ENCODE measurements around the gene CHKB. TPM values are rescaled to one million over a fixed set of nuclear protein-coding genes. Genes with fewer than 3 reads are reported as not detected.

Gene CHKB
- total RNA-seq, 2 donors from 2014 or later = 52.1 to 112 TPM

DNA sequence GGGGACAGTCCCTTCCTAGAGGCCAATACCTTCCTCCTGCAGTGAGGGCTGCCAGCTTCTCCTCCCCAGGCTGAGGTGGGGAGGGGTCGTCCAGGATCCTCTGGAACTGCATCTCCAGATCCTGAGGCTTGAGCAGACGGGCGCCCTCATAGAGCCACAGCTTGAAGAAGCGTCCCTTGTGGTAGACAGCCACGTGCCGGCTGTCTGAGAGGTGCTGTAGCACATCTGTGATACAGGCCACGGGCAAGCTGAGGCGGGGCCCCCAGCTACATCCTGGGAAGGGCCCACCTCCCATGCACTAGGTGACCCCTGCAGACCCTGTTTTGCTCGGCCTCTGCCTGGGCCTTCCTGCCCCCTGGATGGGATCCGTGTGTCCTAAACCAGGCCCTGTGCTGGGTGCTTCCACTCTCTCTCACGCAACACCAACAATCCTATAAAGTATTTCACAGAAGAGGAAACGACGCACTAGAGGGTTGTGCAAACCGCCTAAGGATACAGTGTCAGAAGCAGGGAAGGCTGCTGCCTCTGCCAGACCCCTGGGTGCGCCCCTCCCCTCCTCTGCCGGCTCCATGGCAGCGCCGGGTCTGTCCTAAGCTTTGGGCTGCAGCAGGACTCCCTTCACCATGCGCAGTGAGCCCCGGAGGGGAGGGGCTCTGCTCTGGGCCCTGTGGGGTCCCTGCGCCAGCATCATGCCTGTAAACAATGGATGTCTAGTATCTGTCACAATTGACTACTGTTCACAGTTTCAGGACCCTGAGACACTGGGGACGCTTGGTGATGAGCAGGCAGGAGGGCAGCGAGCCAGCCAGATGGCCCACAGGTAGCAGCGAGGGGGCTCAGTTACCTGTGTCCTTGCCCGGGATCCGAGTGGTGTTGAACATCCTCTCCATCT lies 8.9 kb downstream of the CHKB start:
- no peak for DNase-seq (ENCODE audit: low spot score)

DNA sequence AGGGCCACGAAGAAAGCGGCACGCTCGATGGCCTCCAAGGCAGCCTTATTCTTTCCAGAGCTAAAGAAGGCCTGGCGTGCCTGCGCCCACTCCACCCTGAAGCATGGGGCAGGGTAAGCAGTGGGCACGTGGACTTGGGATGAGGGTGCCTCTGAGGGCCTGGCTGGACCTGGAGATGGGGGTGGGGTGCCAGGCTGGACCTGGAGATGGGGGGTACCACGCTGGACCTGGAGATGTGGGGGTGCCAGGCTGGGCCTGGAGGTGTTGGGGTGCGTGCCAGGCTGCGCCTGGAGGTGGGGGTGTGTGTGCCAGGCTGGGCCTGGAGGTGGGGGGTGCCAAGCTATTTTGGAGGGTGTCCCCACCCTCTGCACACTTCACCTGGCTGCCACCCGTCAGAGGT lies 9.7 kb downstream of the CHKB start:
- DNase-seq (ENCODE audit: low spot score) = no peak
- intact Hi-C loops (cut with DNase I) = no loop called here

More for the DNA sequence above, 8.9 kb downstream of the CHKB start:
- Histone ChIP-seq H3K36me3 (no peaks in the 10 kb centered on the region), H3K4me1 (replicated peaks) (no peaks in the 10 kb centered on the region), H3K27ac (no peak overlapping the region), H3K9me3 (no peaks in the 10 kb centered on the region), H3K4me3 (no peak overlapping the region), H3K27me3 (replicated peaks; ENCODE audit: insufficient read depth) (no peaks in the 10 kb centered on the region)
- TF ChIP-seq POLR2AphosphoS5 (IDR thresholded peaks at IDR 0.05) (no peak), POLR2A (IDR thresholded peaks at IDR 0.05) (no peak)
- TF ChIP-seq, protein P1, sequence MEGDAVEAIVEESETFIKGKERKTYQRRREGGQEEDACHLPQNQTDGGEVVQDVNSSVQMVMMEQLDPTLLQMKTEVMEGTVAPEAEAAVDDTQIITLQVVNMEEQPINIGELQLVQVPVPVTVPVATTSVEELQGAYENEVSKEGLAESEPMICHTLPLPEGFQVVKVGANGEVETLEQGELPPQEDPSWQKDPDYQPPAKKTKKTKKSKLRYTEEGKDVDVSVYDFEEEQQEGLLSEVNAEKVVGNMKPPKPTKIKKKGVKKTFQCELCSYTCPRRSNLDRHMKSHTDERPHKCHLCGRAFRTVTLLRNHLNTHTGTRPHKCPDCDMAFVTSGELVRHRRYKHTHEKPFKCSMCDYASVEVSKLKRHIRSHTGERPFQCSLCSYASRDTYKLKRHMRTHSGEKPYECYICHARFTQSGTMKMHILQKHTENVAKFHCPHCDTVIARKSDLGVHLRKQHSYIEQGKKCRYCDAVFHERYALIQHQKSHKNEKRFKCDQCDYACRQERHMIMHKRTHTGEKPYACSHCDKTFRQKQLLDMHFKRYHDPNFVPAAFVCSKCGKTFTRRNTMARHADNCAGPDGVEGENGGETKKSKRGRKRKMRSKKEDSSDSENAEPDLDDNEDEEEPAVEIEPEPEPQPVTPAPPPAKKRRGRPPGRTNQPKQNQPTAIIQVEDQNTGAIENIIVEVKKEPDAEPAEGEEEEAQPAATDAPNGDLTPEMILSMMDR (IDR thresholded peaks at IDR 0.05) = no peak
- intact Hi-C loops (cut with DNase I) = no loop called here
- 89% methylated on average over 26 of the region's 26 CpGs for WGBS

DNA sequence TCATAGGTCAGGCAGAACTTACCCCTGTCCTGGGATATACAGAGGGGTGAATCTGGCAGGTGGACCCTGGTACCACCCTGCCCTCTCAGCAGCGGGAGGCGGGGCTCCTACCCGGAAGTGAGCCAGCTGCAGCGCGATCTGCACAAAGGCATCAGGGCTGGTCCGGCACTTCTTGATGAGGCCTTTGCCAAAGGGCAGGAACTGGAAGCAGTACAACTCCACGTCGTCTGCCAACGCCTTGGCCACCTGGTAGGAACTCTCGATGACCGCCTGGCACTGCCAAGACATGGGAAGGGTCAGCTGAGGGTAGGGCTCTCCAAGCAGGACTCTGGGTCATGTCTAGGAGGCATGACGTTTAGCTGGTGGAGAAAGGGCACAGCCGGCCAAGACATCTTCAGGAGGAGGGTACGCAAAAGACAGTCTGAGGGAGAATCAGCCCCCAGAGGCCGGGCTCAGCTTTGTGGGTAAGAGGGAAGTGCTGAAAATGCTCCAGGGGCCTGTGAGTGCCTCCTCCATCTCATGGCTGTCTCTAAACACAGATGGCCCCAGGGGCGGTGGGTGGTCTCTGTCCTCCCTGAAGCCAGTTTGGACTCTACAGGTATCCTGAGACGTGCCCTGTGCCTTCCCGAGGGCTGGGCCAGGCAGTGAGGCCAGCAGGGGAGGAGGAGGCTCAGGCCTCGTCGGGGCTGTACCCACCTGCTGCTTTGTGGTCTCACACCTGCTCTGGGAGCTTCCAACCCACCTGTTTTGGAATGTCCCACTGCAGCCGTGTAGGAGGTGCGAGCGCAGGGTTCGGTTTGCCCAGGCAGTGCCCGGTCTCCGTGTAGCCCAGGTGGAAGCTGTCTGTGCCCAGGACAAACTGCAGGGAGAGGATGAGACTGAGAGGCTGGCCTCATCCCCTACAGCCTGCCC lies 11.1 kb downstream of the CHKB start:
- DNase-seq (ENCODE audit: low spot score) = no peak
- no peaks in the 10 kb centered on the region for H3K9me3 ChIP-seq
- H3K4me3 ChIP-seq = no peak overlapping the region
- no peaks in the 10 kb centered on the region for H3K4me1 ChIP-seq (replicated peaks)
- no peak overlapping the region for H3K27ac ChIP-seq
- TF ChIP-seq POLR2AphosphoS5 (IDR thresholded peaks at IDR 0.05) (no peak), POLR2A (IDR thresholded peaks at IDR 0.05) (no peak)
- TF ChIP-seq, protein P1 (IDR thresholded peaks at IDR 0.05) = no peak
- no peaks in the 10 kb centered on the region for H3K36me3 ChIP-seq
- H3K27me3 ChIP-seq (replicated peaks; ENCODE audit: insufficient read depth) = no peaks in the 10 kb centered on the region
- WGBS = 88% methylated on average over 24 of the region's 26 CpGs
- intact Hi-C loops (cut with DNase I) = no loop called here

More for the DNA sequence above, 9.7 kb downstream of the CHKB start:
- TF ChIP-seq, protein P1 (IDR thresholded peaks at IDR 0.05) = no peak
- TF ChIP-seq POLR2A (IDR thresholded peaks at IDR 0.05) (no peak), POLR2AphosphoS5 (IDR thresholded peaks at IDR 0.05) (no peak)
- Histone ChIP-seq H3K27ac (no peak overlapping the region), H3K4me3 (no peak overlapping the region), H3K27me3 (replicated peaks; ENCODE audit: insufficient read depth) (no peaks in the 10 kb centered on the region), H3K4me1 (replicated peaks) (no peaks in the 10 kb centered on the region), H3K9me3 (no peaks in the 10 kb centered on the region), H3K36me3 (no peaks in the 10 kb centered on the region)
- WGBS = 94% methylated on average over 10 of the region's 11 CpGs

DNA sequence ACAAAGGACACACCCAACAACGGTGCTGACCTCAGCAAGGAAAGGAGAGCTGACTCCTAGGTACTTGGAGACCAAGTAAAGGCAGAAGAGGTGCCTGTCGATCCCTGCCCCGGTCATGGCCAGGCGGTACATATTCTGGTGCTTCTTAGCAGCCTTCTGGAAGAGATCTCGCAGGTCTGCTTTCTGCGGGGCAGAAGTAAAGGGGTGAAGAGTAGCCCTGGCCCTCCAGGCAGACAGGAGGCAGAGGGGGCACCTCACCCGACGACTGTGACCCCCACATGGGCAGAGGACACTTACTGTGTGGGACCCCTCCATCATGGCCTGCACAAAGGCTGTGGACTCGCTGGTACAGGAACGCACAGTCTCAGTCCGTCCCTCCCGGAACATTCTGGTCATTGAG lies 11.8 kb downstream of the CHKB start:
- 91% methylated on average over 12 of the region's 12 CpGs for WGBS
- Histone ChIP-seq H3K9me3 (no peaks in the 10 kb centered on the region), H3K27me3 (replicated peaks; ENCODE audit: insufficient read depth) (no peaks in the 10 kb centered on the region), H3K4me1 (replicated peaks) (no peaks in the 10 kb centered on the region), H3K36me3 (no peaks in the 10 kb centered on the region), H3K4me3 (no peak overlapping the region), H3K27ac (no peak overlapping the region)
- intact Hi-C loops (cut with DNase I) = no loop called here
- DNase-seq (ENCODE audit: low spot score) = no peak
- TF ChIP-seq, protein P1 (IDR thresholded peaks at IDR 0.05) = no peak
- TF ChIP-seq POLR2AphosphoS5 (IDR thresholded peaks at IDR 0.05) (no peak), POLR2A (IDR thresholded peaks at IDR 0.05) (no peak)

Data from prostate gland (tissue), 2 donors.